ENCODE results near the gene VPS13D.

VPS13D gene

DNA sequence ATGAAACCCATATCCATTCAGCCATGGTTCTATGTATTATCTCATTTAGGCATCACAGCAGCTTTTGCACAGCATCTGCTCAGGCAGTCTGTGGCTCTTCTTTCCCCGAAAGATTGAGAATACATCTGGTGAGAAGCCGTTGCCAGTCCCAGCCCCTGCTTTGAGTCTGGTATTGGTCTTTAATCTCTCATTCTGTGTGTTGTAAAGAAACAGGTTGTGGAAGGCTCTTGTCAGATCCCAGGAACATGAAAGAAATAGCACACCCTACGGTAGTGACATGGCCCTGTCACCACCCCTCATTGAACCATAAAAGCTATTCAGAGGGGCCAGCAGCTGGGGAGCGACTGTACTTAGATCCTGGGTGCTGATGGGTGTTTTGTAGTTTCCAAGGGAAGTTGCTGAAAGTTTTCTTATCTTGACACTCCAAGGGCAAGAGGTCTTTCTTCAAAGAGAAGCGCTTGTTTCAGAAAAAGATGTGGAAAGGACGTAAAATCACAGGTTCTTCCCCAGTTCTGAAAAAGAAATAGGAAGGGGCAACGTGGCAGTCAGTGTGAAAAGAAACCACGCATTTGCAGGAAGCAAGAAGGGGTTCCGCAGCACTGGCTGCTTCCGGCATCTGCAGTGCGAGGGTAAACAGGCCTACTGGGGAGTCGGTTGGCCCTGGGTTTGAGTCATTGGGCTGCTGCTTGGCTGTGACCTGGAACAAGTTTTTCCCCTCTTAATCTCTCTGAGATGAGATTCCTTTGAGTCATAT lies 243.1 kb downstream of the VPS13D start:
- DNase-seq (ENCODE audit: low read depth): peak; percentile 38

DNA sequence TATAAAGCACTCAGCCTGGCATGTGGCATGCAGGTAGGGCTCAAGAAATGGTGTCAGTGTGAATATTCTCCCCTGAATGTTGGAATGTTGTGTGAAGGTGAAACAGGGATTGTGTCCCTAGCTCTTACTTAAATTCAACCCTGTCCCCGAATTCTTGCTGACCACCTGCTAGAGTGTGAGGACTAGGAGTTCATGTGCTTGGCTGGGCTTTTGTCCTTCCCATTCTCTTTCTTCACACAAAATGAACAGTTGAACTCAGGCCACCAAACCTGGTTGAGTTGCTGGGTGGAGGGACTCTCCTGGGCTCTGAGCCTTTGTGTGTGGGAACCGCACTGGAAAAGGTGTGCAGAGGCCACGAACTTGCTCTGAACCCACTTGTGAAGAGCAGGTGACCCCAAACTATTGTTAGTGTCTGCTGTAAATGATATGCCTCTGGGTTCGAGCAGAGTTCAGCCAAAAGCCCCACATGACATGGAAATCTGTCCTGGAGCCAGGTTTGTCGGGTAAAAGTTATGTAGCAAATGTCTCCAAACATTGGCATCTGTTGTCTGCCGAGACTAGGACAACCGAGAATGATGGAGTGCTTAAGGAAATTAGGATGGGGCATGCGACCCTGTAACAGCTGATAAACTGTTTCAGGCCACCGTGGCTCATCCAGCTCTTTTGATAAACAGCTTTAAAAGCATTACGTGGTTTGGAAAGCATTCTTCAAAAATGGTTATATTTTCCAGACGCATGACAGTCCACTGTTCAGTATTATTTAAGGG lies 243.9 kb downstream of the VPS13D start:
- DNase-seq (ENCODE audit: low read depth): no peak

DNA sequence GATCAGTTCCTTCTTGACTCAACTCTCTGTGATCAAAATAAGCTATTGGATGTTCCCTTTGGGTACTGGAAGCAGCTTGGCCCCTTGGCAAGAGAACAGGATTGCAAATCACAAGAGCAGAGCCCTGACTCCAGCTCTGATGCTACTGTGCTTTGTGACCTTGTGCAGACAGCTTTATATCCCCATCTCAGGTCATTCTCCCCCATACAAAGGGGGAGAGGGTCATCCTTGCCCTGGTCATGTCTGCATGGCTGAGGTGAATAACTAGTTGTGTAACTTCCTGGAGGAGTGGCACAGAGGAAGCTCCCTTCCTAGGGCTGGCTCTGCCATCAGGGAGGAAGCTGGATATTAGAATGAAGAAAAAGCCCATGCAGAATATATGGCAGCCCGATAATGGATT lies 245.3 kb downstream of the VPS13D start:
- no peak for DNase-seq (ENCODE audit: low read depth)

DNA sequence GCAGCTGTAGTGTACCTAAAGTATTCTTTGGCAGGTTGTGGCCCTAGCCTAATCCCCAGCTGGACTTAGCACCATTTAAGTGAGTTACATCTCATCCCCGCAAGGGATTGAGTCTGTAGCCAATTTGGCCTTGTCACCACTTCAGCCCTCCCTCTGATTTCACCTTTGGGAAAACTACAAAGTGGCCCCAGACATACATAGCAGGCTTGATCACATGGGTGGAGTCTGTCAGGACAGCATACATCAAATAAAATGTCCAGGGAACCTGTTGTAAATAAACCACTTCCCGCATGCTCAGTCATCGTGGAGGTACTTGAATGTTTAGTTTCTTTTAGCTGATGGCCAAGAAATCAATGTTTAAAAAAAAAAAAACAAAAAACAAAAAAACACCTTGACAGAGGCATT lies 245.7 kb downstream of the VPS13D start:
- DNase-seq (ENCODE audit: low read depth): no peak

- DNase-seq (ENCODE audit: low read depth): no peak
Observed at GRCh38 chr1:12475947-12476346, 246.1 kb downstream of the VPS13D start.

- no peak for DNase-seq (ENCODE audit: low read depth)
Observed at GRCh38 chr1:12477314-12477713, 247.5 kb downstream of the VPS13D start.

DNA sequence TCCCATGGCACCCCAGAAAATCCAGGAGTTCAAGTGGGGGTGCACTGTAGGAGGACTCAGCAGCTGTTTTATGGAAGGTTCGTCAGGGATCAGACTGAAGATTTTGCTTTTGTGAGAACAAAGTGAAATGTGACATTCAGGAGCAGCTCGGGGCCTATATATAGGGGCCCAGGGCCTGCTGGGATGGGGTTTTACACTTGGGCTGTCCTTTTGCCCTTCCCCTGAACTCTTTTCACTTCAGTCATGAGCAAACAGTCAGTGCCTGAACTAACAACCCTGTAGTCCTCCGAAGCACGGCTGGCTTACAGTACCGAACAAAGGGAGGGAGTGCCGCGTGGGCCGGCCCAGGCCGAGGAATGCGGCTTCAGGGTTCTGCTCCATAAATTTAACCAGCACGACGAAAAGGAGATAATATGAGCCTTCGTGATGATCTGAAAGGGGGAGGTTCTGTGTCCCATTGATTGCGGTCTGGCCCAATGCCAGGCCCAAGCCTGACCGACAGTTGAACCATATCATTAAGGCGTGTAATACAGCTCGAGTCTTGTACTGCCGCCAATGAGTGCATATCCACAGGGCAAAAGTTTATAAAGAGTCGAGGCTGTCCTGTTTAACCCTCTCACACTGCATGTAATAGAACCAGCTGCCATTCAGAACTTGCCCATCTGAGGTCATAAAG lies 248.2 kb downstream of the VPS13D start:
- no peak for DNase-seq (ENCODE audit: low read depth)

GRCh38 chr1:12478612-12478985 lies 248.8 kb downstream of the VPS13D start:
- no peak for DNase-seq (ENCODE audit: low read depth)

GRCh38 chr1:12479311-12479710 lies 249.5 kb downstream of the VPS13D start:
- no peak for DNase-seq (ENCODE audit: low read depth)

DNA sequence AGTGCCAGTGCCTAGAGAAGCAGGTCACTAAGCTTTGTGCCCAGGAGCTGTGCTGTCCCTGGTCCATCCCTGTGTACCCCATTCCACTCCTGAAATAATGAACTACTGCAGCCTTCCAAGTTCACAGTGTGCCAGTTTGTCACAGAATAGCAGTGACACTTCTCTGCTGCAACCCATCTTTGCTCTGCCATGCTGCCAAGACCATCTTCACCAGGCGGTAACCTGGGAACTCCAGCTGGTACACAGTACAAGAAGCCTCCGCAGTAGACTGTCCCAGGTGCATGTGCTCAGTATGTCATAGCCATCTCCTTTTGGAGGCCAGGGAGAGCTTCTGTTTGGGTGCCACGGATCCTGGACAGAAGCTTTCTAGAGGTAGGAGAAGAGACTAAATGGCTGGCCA lies 250.2 kb downstream of the VPS13D start:
- no peak for DNase-seq (ENCODE audit: low read depth)

DNA sequence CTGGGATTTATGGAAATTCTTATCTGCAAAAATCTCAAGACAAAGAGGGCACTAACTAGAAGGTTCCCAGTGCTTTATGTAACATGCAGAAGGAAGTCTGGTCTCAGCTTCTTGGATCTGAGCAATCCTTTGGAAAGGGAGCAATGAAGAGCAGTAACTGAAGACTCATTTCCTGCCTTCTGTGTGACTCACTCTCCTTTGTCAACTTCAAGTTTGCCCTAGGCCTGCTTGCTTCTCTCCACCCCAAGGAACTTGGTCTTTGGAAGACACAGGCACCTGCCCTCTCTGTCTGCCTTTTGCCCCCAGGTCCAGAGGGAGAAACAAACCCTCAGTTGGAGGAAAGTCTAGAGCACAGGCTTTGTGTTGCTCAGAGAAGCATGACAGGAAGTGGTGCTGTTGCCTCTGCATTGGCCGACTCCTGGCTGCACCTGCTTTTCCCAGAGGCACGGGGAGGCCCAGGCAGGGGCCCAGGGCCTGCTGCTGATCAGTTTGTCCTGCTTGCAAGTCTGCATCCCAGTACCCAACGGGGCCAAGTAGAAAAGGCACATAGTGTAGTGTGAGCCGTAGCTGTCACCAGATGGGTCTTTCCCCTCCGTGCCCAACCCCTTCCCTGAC lies 251.0 kb downstream of the VPS13D start:
- no peak for DNase-seq (ENCODE audit: low read depth)

DNA sequence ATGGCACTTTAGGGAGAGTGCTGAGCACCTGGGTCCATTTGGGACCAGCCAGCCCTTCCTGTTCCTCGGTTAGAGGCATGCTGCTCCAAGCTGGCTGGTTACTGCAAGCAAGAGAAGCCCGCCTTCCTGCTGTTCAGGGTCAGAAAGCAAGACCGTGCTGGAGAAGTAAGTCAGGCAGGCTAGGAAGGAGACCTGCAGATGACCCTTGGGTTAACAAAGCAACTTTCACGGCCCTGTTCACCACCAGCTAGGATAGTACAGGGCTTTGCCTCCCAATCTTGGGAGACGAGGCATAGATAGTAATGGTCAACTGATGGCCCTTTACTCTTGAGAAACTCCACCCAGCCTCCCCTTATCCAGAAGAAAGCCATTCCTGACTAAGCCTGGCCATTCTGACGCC lies 252.1 kb downstream of the VPS13D start:
- no peak for DNase-seq (ENCODE audit: low read depth)

- no peak for DNase-seq (ENCODE audit: low read depth)
Observed at GRCh38 chr1:12482988-12483387, 253.2 kb downstream of the VPS13D start.

GRCh38 chr1:12485231-12486058 lies 255.6 kb downstream of the VPS13D start:
- DNase-seq (ENCODE audit: low read depth): no peak

DNA sequence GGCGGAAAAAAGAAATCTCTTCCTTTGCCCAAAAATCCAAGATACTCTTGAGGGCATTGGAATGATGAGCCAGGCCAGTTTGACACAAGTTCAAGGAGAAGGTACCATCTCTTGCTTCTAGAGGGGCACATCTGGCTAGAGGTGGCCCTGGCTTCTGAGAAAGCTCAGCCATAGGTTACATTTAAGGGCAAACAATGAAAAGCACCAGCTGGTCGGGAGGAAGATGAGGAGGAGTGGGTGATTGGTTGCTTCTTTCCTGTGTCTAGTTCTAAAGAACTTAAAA lies 256.2 kb downstream of the VPS13D start:
- DNase-seq (ENCODE audit: low read depth): no peak

DNA sequence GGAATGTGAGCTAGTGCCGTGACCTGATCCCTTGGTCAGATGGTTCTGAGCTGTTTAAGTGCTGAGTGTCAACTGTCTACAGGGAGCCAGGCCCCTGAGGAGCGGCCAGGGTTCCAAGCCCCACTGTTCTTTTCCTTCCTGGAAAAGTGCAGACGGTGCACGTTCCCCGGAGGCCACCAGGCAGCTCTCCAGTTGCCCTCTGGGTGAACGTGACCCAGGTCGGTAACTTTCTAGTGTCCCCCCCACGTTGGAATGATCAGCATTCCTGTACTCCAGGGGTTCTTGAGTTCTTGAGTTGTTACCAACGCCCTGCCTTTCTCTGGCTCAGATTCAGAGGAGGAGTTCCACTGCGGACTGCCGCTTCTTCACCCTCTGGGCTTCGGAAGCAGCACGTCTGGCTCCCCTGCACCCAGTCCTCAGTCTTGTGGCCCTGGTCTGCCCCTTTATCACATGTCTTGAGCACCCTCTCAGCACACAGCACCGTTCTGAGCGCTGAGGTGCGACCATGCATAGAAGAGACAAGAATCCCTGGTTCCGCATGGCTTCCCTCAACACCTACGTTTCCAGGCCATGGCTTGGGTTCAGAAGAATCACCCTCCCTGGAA lies 256.7 kb downstream of the VPS13D start:
- no peak for DNase-seq (ENCODE audit: low read depth)

- no peak for DNase-seq (ENCODE audit: low read depth)
Observed at GRCh38 chr1:12487520-12487919, 257.7 kb downstream of the VPS13D start.

DNA sequence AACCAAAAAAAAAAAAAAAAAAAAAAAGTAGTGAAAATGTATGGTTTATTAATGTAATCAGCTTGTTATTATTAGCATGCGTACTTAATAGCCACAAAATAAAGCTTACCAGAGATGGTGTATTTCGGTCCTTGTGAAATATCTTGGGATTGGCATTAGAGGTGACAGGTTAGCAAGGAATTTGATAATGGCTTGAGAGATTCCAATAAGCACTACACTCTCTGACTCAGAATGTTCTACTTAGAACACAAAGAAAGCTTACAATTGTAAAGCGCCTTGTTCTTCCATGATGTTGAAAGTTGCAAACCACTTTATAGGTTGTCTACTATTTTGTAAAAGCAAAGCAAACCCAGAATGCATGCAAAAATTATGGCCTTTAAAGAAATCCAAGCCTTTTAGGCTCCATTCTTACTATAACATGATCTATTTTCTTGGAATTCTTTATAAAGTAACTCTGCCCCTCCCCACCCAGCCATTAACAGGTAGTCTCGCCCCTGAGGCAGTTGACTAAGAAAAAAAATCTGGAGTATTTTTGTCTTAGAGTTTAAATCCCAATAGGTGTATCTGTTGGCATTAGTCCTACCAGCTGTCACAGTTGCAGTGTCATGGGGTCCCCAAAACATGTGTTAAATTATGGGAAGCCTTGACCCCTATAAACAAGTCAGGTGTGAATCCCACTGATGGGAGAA lies 259.0 kb downstream of the VPS13D start:
- DNase-seq (ENCODE audit: low read depth): no peak

DNA sequence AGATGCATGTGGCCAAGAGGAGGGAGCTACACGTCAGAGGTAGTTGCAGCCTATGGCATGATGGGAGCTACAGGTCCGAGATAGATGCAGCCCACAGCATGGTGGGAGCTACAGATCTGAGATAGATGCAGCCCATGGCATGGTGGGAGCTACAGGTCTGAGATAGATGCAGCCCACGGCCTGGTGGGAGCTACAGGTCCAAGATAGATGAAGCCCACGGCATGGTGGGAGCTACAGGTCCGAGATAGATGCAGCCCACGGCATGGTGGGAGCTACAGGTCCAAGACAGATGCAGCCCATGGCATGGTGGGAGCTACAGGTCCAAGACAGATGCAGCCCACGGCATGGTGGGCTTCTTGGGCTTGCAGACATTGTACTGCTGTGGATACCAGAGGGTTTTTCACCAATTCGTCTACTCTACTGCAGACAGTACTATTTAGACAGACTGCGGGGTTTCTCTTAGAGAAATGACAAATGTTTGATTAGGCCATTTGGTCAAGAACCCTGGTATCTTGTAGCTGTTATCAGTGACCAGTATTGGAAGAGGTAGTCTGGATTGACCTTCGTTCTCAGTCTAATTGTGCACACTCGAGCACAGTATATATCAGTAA lies 260.8 kb downstream of the VPS13D start:
- DNase-seq (ENCODE audit: low read depth): no peak

DNA sequence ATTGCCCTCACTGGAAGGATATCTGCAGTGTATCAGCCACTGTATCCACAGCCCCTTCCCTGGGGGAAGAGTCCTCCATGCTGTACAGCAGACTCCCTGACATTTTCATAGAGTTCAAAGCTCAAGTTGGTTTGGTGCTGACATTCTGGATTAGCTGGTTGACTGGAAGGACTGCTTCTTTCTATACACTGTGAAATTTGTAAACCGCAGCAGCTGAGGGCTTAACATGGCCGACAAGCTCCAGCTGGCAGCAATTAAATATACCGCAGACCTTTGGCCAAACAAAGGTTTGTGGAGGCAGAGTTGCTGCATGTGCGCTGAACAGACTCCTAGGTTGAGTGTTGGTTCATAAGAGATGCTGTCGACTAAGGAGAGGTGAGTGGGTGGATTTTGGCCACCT lies 261.8 kb downstream of the VPS13D start:
- no peak for DNase-seq (ENCODE audit: low read depth)

DNA sequence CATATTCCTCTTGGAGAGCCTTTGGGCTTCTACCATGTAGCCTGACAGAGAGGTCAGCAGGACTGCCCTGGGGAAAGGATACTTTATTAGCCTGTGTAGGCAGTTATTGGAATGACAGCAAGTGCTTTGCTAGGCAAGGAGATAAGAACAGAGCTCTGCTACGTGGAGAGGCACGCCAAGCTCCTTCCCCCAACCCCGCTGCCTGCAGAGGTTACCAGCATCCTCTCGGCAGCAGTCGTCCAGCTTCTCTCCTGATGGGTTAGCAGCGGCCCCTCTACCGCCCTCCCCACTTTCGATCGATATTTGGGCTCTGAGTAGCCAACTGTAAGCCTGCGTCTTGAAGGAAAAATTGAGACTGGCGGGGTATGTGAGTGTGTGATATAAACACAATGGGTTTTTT lies 265.9 kb downstream of the VPS13D start:
- DNase-seq (ENCODE audit: low read depth): no peak
